HG02973 (cell line): ENCODE measurements around the gene RXFP1.

Source experiments
- ATAC-seq: cut with Tn5 transposase; IDR thresholded peaks from one replicate; pipeline ENCODE4 v1.9.1; 2021; ENCODE audit warnings: moderate library complexity; ENCODE audit not compliant: unreplicated experiment

RXFP1 gene

DNA sequence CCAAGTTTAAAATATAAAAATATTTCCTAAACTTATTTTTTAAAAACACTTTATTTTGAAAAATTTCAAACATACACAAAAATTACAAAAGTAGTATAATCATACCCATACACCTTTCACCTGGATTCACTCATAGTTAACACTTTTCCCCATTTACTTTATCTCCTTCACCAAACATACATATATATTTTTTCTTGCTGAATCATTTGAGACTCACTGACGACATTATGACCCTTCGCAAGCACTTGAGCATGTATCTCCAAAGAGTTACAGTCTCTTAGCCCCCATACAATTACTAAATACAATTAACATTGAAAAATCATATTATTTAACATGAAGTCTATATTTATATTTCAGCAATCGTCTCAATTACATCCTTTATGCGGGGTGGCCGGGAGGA lies 19.8 kb downstream of the RXFP1 start:
- no peak for ATAC-seq

DNA sequence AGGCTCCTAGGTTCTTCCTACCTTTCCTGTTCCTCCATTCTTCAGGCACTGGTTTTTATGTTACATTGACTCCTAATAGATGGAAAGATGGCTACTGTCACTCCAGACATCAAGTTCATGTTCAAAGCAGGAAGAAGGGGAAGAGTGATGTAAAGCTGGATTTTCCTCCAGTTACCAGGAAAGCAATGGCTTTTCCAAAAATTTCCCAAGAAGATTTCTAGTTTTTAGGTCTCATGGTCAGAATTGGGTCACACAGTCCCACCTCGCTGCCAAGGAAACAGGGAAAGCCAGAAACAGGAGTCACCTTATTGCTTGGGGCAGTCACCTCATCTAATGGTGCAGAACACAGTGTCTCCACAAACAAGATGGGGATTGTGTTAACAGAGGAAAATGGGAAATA lies 21.5 kb downstream of the RXFP1 start:
- ATAC-seq = no peak

DNA sequence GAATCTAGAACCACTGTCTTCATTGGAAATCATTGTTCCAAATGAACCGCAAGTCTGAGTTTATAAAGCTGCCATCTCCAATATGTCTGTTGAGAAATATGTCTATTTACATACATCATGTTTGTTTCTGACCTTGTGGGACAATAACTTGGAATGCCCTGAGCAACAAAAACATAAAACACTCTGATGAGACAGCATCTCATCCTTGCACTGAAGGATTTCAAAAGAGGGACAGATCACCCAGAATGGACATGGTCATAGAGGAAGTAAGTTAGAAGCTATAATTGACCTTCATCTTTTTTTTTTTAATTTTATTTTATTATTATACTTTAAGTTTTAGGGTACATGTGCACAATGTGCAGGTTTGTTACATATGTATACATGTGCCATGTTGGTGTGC lies 22.5 kb downstream of the RXFP1 start:
- no peak for ATAC-seq

DNA sequence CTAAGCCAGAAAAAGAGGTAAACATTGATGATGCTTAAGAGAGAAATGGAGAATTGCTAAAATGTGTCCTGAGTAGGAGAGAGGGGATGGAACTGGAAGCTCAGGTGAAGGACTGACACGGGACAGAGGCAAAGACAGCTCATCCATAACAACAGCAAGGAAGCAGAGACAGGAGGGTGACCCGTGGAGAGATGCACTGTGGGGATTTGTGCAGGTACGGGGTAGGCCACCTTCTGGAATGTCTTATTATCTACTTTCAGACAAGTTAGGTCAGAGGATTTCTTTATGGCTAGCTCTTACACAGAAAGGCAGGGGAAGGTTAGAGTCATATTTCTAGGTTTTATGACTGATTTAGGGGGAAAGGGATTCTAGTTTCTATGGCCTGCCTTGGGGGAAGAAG lies 31.7 kb downstream of the RXFP1 start:
- ATAC-seq = no peak

DNA sequence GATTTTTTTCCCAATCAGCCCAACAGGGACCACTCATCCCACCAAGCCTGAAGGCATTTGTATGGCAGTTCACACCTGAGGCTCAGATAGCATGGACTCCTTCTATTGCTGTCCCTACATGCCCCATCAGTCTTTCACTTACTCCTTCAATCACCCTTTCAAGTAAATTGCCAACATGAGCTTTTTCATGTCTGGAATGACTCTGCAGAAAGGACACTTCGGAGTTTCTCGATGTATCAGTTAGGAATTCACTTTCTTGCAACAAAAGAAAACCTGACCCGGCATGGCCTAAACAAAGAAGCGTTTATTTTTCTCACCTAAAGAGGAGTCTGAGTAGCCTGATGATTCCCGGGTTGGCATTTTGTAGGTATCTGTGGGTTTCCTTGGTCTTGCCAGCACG lies 38.6 kb downstream of the RXFP1 start:
- ATAC-seq = no peak

DNA sequence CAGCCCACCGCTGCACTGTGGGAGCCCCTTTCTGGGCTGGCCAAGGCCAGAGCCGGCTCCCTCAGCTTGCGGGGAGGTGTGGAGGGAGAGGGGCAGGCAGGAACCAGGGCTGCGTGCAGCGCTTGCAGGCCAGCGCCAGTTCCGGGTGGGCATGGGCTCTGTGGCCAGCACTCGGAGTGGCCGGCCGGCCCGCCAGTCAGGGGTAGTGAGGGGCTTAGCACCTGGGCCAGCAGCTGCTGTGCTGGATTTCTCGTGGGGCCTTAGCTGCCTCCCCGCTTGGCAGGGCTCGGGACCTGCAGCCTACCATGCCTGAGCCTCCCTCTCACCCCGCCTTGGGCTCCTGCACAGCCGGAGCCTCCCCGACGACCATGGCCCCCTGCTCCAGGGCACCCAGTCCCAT lies 45.2 kb downstream of the RXFP1 start:
- no peak for ATAC-seq

DNA sequence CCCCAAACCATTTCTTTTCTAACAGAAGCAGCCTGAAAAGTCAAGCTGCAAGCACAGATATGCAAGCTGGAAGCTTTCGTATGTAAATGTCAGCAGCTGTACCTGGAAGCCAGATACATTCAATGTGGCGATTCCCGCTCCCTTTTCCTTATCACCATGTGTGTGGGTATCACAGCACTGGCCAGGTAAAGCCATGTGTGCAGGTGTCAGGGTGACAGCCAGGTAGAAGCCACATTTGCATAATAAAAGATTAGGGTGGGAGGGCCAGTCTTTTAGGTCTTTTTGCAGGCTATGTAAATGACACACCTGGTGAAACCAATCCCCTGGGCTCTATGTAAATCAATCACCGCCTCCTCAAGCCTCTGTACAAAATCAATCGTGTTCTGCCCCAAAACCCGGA lies 50.1 kb downstream of the RXFP1 start:
- ATAC-seq = no peak

DNA sequence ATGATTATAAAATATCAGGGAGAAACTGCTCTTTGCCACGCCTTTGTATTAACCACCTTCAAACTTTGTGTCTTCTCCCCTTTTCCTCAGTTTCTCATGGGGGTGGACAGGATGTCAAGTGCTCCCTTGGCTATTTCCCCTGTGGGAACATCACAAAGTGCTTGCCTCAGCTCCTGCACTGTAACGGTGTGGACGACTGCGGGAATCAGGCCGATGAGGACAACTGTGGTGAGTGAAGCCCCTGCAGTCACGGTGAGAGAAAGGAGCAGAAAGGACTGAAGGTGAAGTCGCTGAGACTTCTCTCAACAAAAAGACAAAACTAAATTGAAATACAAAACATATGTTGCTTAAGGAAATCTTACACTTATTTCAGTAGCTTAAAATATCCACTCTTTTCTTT lies 50.9 kb downstream of the RXFP1 start:
- ATAC-seq = no peak

DNA sequence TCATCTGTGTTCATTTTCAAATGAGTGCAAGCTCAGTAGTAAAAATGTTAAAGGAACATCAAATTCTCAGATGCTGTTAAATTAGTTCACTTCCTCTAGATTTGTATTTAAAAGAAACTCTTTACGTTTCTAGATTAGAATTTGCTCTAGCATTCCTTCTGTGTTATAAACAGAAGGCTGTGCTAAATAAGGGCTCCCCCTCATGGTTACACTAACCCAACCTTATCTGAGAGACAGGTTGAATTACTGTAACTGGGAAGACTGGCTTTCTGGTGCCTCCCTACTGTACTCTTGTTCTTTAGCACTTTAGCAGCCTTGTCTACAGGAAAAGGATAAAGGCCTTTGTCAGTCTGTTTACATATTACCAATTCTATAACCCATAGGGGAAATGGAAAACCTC lies 56.8 kb downstream of the RXFP1 start:
- no peak for ATAC-seq

DNA sequence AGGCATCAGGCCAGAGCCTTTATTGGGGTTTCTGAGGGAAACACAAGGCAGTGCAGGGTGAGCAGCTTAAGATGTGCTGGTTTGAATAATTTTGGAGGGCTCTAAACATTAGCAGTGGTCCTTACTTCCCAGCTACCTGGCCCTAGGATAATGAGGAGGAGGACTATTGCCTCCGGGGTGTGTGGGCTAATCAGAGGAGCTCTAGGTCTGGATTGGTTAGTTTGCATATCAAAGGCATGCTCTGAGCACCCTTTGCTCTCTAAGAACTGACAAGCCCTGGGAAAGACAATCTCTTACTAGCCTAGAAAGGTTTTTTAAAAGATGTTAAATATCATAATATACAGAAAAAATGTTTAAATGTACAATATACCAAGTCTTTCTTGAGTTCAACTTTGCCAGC lies 58.4 kb downstream of the RXFP1 start:
- no peak for ATAC-seq

DNA sequence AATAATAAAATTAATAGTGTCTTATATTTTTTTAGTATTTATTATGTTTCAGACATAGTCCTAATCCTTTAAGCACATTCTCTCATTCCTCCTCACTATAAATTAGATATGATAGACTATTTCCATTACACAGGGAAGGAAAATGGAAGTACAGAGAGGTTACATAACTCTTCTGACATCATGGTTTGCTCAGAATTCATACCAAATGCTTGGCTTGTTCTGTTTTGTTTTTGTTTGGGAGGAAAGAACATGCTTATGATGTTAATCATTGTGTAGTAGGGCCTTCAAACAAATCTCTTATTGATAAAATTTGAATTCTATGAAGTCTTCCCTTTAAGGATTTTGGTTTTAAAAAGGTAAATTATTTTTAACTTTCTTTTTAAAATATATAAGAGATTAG lies 59.5 kb downstream of the RXFP1 start:
- ATAC-seq = no peak

DNA sequence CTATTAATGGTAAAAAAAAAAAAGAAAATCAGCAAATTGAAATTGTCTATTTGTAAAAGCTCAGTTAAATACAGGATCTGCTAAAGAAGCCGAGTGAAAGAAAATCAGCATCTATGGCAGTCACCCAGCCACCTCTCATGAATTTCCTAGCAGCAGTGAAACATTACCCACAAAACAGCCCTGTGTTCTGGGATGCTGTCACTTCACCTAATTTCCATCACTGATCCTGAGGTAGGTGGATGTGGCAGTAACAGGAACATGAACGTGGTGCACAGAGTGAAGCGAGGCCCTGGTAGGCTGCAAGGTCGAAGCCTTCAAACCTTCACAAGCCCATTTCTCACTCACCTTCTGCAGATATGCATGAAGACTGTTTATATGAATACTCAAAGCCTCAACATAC lies 65.2 kb downstream of the RXFP1 start:
- ATAC-seq = no peak

DNA sequence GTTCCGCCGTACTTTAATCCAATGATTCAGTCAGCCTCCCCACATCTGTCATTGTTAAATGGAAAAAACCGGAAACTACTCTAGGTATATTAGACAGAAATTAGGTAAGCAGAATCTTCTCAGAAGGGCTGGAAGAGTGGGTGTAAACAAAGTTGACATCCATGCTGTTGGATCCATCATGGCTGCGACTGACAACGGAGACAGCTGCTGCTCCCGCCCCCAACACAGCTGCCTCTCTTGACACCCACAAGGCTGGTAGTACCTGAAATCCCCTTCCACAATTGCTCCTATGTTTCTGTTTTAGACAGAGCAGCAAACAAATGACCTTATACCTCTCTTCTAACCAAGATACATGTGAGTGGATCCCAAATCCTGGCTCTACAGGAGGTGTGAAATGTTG lies 66.6 kb downstream of the RXFP1 start:
- no peak for ATAC-seq

DNA sequence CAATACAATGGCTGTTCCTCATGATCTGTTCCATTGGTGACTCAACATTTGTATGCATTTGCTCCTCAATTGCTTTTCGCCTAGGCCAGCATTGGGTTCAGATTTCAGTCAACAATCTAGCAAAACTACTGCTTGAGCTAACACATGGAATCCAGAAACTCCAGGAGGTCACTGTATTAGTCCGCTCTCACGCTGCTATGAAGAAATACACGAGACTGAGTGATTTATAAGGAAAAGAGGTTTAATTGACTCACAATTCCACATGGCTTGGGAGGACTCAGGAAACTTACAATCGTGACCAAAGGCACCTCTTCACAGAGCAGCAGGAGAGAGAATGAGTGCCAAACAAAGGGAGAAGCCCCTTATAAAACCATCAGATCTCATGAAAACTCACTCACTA lies 67.1 kb downstream of the RXFP1 start:
- no peak for ATAC-seq

DNA sequence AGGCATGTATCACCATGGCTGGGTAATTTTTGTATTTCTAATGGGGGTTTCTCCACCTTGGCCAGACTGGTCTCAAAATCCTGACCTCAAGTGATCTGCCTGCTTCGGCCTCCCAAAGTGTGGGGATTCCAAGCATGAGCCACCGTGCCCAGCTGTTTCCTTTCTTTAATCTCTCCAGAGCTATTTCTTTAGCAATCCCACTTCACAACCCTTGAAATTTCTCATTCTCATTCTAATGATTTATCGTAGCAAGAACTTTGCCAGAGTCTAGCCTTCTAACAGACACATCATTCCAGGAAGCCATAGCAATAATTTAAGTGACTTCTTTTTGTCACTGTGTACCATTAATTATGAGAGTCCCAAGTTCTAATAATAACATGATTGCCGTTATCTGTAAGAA lies 68.6 kb downstream of the RXFP1 start:
- ATAC-seq = no peak

DNA sequence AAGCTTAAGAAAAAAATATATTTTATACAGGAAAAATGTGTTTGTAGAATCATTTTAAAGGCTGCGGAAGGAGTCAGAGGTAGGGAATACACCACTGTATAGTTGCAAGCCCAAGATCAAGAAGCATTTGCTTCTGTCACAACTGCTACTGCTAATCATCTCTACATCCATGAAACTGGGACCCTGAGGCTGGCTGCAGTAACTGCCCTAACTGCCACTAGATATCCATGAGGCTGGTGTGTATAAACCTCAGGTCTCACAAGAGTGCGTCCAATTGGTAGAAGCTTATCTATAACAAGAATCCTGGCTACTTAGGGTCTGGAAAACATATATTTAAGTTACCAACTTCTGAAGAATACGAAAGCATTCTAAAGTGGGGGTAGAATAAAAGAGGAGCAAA lies 69.1 kb downstream of the RXFP1 start:
- no peak for ATAC-seq

DNA sequence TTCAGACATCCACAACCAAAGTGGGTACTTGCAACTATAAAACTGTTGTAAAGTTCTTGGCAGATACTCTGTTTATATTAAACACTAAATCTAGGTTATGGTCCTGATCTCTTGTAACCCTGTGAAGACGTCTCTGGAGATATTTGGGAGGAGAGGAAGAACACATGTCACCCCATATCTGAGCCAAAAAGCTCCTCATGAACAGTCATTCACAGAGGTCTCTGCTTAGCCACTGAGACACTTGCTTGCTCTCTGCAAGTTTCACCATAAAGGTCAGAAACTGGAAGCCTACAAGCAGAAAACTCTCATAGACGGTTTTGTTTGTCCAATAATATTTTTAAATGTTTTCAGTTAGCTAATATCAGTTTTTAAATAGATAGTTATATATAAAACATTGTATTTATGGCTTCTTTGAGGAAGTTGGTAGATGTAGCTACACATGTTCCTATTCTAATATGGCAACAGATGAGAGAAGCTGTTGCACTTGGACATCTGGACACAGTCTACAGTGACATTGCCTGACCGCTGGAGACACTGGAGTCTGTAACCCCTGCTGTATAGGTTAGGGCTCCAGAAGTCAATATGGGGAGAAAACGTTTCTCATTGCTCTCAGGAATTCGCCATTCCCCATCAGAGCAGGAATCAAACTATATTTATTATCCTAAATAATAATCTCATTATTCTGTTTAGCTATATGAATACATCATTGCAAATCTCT lies 76.4 kb downstream of the RXFP1 start:
- no peak for ATAC-seq

DNA sequence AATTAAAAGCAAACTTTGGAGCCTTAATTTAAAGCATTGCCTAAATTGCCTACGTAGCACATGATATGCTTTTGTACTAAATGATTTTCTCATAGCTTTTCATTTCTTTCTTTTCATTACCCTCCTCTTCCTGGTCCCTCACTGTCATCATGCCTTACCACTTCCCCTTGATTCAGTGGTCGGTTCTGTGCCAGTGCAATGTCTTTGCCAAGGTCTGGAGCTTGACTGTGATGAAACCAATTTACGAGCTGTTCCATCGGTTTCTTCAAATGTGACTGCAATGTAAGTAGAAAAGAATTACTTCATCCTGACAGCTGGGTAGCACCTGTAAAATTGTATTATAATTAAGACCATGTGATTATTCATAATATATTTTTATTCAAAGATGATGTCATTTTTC lies 77.5 kb downstream of the RXFP1 start:
- ATAC-seq = no peak

DNA sequence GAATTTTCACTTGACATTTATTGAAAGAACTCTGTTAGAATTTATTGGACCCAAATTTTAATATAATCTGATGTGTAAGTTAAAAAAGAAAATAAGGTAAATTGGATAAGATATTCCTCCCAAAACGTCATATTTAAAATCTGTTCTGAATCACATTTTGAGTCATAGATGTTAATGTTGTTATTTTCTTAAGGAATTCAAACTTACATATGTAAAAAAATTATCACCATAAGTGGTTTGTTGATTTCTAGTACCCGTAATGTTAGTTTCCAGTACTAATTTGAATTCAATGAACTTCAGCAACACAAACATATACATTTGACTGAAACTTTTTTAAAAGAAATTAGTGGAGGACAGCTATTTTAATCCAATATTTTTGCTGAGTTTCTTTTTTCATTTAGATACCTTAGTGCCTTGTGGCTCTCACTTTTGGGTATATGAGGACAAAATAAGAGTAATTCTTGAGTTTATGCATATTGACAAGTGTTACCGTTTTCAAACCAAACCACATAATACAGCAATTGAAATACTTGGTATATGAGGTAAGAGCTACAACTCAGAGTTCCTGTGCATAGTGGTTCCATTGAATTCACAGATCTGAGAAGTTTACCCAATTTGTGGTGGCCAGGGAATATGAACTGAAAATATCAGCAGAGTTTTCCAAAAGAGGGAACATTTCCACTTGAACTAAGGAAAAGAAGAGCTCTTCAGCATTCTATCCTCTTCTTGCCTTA lies 78.2 kb downstream of the RXFP1 start:
- no peak for ATAC-seq

DNA sequence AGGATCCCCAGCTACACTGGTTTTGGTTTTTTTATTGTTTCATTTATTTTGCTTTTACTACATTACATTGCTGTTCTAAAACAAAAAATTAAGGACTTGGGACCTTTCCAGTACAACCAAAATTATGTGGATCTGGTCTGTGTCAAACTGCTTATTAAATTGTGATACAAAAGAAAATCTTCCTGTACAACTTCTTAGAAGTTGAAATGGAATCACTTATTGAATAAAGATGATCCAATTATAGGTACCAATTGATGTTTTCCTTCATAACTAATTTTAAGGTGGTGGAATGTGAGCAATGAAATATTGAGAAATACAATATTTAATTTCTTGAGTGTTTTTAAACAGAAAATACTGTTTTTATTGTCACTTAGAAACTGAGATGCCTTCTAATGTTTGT lies 82.7 kb downstream of the RXFP1 start:
- ATAC-seq = no peak

DNA sequence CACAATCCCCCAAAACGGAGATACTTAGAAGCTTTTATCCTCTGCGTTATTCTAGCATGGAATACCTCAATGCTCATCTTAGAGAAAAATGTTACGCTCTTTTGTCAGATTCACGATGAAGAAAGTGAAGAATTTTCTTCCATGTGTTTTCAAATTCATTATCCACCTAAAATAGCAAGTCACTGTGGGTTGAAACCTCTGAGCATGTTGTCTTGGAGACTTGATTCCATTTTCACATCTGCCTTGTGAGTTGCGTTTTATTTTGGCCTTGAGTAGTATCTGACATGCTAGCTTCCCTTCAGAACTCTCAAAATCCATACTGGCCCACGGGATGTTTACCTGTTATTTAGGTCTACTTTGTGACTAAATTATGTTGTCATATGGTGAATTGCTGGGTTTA lies 83.7 kb downstream of the RXFP1 start:
- no peak for ATAC-seq

DNA sequence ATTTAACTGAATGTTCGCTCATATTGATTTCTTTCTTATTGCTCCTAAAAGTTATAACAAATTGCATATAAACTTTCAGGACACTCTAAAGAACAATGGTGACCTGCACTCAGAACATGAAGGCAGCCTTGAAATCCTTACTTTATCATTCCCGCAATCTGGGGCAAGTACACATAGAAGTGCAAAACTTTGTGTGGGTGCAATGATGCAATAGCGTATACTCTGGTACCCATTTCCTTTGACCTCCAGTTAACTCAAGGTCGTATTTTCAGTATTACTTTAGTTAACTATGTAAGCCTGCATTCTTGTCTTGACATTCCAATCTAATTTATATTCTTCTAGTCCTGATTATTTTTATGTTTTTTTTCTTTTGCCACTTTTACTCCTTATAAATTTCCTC lies 85.3 kb downstream of the RXFP1 start:
- ATAC-seq = no peak

DNA sequence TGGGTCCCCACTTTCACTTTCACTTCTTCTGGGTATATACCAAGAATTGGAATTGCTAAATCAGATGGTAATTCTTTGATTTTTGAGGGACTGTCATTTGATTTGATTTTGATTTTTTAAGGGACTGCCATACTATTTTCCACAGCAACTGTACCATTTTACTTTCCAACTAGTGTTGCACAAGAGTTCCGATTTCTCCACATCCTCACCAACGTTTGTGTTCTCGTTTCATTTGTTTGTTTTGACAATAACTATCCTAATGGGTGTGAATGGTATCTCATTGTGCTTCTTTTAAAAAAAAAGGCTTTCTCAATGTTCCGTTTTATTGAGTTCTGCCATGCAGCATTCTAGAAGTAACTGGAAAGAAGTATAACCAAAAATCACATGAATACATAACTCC lies 87.4 kb downstream of the RXFP1 start:
- ATAC-seq = no peak
